Effector memory CD4-positive, alpha-beta T cell (primary cell): ENCODE measurements around the gene CEP72.
"Not testable (repeated sequence)": the region's sequence is repeated elsewhere in the genome, so short reads cannot be mapped to it uniquely, and the experiment has no call there.

Experiments
- DNase-seq, 3 donors: peaks; one replicate each; pipeline ENCODE4 v3.0.0-alpha.2; 2020
- H3K27ac ChIP-seq: 2 replicates; pipeline ENCODE4 v1.7.0; 2013; ENCODE audit warnings: mild to moderate bottlenecking, low read length, moderate library complexity; ENCODE audit not compliant: insufficient read depth, poor library complexity, severe bottlenecking
- H3K27me3 ChIP-seq: replicated peaks from 2 replicates; pipeline ENCODE4 v1.7.0; 2013; ENCODE audit warnings: mild to moderate bottlenecking, low read length; ENCODE audit not compliant: insufficient read depth, control insufficient read depth, poor library complexity, severe bottlenecking
- H3K36me3 ChIP-seq: 2 replicates; pipeline ENCODE4 v1.7.0; 2013; ENCODE audit warnings: mild to moderate bottlenecking, low read length, moderate library complexity; ENCODE audit not compliant: control insufficient read depth, insufficient read depth
- H3K4me1 ChIP-seq: 2 replicates; pipeline ENCODE4 v1.7.0; 2013; ENCODE audit warnings: low read length, mild to moderate bottlenecking; ENCODE audit not compliant: control insufficient read depth, insufficient read depth, poor library complexity, severe bottlenecking
- H3K4me3 ChIP-seq: 2 replicates; pipeline ENCODE4 v1.7.0; 2013; ENCODE audit warnings: low read length, low read depth, mild to moderate bottlenecking; ENCODE audit not compliant: insufficient read depth, poor library complexity, severe bottlenecking
- H3K9me3 ChIP-seq: 2 replicates; pipeline ENCODE4 v1.7.0; 2013; ENCODE audit warnings: mild to moderate bottlenecking, low read length, moderate library complexity; ENCODE audit not compliant: control insufficient read depth

The CEP72 gene

DNA sequence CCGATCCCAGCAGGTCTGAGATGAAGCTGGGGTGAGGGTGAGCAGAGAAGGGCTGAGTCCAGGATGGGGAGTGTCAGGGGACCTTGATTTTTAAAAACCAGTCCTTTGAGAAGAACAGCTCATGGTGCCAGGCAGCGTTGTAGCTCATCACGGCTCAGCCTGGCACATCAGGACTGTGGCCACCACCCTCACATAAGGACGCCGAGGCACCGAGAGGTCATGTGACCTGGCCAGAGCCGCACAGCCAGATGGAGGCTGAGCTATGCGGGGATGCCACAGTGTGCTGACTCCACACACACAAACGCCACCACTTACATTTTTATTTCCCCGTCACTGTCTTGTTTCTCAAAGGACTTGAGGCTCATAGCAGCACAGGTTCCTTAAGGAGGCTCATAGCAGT is 32.9 kb upstream of the CEP72 start:
- H3K36me3 ChIP-seq, result no peaks in the 10 kb centered on the region
- H3K27me3 ChIP-seq, result no peaks in the 10 kb centered on the region
- no peak overlapping the region for H3K27ac ChIP-seq

DNA sequence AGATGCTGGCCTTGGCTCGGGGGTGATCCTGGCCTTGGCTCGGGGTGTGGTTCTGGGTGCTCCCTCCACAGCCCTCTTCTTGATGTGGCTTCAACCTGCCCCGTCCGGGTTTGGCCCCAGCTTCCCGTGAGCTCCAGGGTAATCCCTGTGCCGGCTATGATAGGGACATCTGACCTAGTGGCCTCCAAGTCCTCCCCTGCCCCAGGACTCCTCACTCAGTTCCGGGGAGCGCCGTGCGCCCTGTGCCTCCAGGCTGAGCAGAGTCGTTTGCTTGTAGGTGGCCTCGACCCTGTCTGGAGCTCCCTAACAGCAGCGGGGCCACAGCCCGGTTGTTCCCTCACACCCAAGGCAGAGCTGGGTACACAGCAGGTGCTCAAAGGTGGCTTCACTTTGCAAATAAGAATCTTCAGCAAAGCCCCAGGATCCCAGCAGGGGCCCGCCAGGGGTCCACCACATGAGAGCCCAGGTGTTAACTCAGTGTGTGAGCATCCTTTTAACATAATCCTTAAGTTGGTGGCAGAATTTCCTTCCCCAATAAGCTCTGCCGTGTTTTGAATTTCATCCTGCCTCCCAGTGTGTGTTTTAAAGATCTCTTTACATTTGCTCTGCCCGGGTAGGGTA is 32.3 kb upstream of the CEP72 start:
- H3K4me3 ChIP-seq, result no peak overlapping the region
- H3K27ac ChIP-seq, result no peak overlapping the region
- H3K4me1 ChIP-seq, result no peaks in the 10 kb centered on the region
- H3K27me3 ChIP-seq, result no peaks in the 10 kb centered on the region
- no peaks in the 10 kb centered on the region for H3K36me3 ChIP-seq
- no peak for DNase-seq
- no peaks in the 10 kb centered on the region for H3K9me3 ChIP-seq

More for the DNA sequence above, 32.9 kb upstream of the CEP72 start:
- Histone ChIP-seq H3K4me1 (no peaks in the 10 kb centered on the region), H3K4me3 (no peak overlapping the region), H3K9me3 (no peaks in the 10 kb centered on the region)
- no peak for DNase-seq

DNA sequence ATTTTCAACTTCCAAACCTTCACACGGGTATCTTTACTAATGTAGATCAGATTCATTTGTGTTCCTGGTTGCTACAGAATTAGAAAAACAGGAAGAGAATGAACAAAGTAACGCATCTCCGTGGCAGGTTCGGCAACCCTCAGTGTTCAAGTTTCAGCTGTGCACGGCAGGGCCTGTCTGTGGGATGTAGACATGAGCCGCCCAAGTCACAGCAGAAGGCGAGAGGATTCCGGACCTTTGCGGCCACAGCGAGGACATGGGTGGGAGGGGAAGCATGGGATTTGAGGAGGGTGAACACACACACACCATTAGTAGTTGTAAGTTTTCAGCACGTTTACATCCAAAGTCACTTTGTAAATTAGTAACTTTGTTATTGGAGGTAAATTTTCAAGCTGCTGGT is 31.7 kb upstream of the CEP72 start:
- no peaks in the 10 kb centered on the region for H3K4me1 ChIP-seq
- no peaks in the 10 kb centered on the region for H3K27me3 ChIP-seq
- no peaks in the 10 kb centered on the region for H3K36me3 ChIP-seq

DNA sequence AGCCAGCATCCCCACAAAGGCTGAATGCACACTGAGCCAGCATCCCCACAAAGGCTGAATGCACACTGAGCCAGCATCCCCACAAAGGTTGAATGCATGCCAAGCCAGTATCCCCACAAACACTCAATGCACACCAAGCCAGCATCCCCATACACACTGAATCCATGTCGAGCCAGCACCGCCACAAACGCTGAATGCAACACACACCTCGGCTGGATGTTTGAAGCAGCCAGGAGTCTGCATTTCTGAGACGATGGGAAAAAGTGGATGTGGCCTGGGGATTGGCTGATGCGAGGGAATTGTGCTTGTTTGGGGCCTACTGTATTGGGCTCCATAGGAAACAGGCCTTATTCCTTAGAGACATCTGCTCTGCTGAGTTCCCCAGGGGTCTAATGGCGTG is 30.9 kb upstream of the CEP72 start:
- Histone ChIP-seq H3K36me3 (no peaks in the 10 kb centered on the region), H3K9me3 (no peaks in the 10 kb centered on the region), H3K27me3 (no peaks in the 10 kb centered on the region), H3K27ac (no peak overlapping the region), H3K4me3 (no peak overlapping the region), H3K4me1 (no peaks in the 10 kb centered on the region)
- DNase-seq, result no peak

More for the DNA sequence above, 31.7 kb upstream of the CEP72 start:
- no peak overlapping the region for H3K27ac ChIP-seq
- H3K4me3 ChIP-seq, result no peak overlapping the region
- no peak for DNase-seq
- no peaks in the 10 kb centered on the region for H3K9me3 ChIP-seq

DNA sequence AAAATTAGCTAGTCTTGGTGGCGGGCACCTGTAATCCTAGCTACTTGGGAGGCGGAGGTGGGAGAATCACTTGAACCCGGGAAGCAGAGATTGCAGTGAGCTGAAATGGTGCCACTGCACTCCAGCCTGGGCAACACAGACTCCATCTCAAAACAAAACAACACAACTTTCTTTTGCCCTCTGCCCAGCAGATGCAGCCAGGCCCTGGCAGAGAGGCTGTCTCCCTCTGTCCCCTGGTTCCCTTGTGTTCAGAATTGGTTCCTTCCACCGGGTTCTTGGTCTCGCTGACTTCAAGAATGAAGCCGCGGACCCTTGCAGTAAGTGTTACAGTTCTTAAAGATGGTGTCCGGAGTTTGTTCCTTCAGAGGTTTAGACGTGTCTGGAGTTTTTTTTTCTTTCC is 30.2 kb upstream of the CEP72 start:
- H3K36me3 ChIP-seq, result no peaks in the 10 kb centered on the region
- DNase-seq, result no peak
- no peaks in the 10 kb centered on the region for H3K4me1 ChIP-seq
- H3K27me3 ChIP-seq, result no peaks in the 10 kb centered on the region
- no peak overlapping the region for H3K4me3 ChIP-seq
- no peak overlapping the region for H3K27ac ChIP-seq
- no peaks in the 10 kb centered on the region for H3K9me3 ChIP-seq

DNA sequence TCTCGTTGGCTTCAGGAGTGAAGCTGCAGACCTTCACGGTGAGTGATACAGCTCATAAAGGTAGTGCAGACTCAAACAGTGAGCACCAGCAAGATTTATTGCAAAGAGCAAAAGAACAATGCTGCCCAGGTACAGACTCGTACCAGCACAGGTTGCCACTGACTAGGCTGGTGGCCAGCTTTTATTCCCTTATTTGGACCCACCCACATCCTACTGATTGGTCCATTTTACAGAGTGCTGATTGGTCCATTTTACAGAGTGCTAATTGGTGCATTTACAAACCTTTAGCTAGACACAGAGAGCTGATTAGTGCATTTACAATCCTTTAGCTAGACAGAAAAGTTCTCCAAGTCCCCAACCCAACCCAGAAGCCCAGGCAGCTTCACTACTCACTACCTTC is 29.7 kb upstream of the CEP72 start:
- H3K4me3 ChIP-seq, H3K27ac ChIP-seq, H3K9me3 ChIP-seq, H3K4me1 ChIP-seq, DNase-seq, H3K27me3 ChIP-seq, H3K36me3 ChIP-seq: not testable (repeated sequence)

DNA sequence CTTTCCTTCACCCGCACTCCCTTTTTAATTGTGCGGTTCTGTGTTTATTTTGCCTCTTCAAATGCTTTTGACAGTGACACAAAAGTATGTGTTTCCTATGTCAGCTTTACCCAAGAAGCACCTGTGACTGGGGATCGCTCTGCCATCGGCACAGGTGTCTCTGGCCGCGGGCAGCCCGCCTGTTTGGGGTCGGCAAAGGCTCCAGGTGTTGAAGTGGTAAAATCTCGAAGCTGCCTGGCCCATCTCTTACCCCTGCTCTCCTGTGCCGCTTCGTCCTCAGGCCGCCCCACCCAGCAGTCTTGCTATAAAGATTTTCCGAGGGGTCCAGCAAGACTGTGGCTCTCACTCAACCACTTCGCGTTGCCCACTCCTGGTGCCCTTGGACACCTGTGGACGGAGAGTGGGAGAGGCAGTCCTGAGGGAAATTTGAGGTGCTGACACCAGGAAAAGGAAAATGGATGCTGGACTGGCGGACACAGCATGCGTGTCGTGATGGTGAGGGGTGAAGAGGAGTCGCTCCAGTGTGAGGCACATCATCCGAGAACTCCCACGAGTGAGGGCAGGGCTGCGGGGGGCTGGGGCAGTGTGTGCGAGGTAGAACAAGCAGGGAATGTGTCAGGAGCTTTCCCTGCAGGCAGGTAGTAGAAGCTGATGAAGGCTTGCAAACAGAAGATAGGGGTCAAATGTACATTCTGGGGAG is 29.1 kb upstream of the CEP72 start:
- Histone ChIP-seq H3K36me3 (no peaks in the 10 kb centered on the region), H3K9me3 (no peaks in the 10 kb centered on the region), H3K27ac (no peak overlapping the region), H3K4me3 (no peak overlapping the region), H3K27me3 (no peaks in the 10 kb centered on the region), H3K4me1 (no peaks in the 10 kb centered on the region)
- no peak for DNase-seq

DNA sequence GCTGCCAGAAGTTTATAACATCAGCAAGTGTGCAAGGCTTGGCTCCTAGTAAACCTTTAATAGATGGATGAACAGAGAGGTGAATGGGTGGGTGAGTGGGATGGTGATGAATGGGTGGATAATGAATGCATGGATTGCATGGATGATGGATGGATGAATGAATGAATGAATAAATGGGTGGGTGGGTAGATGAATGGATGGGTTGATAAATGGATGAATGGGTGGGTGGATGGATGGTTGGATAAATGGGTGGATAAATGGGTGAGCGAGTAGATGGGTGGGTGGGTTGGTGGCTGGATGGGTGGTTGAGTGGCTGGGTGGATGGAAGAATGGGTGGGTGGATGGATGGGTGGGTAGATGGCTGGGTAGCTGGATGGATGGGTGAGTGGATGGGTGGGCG is 28.5 kb upstream of the CEP72 start:
- no peaks in the 10 kb centered on the region for H3K36me3 ChIP-seq

DNA sequence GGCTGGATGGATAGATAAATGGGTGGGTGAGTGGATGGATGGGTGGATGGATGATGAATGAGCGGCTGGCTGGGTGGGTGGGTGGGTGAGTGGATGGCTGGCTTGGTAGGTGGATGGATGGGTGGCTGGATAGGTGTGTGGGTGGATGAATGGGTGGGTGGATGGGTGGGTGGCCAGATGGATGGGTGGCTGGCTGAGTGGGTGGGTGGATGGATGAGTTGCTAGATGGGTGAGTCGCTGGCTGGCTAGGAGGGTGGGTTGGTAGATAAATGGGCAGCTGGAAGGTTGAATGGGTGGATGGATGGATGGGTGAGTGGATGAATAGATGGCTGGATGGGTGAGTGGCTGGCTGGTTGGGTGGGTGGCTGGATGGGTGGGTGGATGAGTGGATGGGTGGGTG is 27.9 kb upstream of the CEP72 start:
- Histone ChIP-seq H3K27ac (no peak overlapping the region), H3K9me3 (no peaks in the 10 kb centered on the region), H3K27me3 (no peaks in the 10 kb centered on the region), H3K4me1 (no peaks in the 10 kb centered on the region), H3K36me3 (no peaks in the 10 kb centered on the region), H3K4me3 (no peak overlapping the region)
- no peak for DNase-seq

More for the DNA sequence above, 28.5 kb upstream of the CEP72 start:
- no peaks in the 10 kb centered on the region for H3K27me3 ChIP-seq
- no peaks in the 10 kb centered on the region for H3K4me1 ChIP-seq
- no peak for DNase-seq
- no peak overlapping the region for H3K27ac ChIP-seq
- H3K4me3 ChIP-seq, result no peak overlapping the region
- no peaks in the 10 kb centered on the region for H3K9me3 ChIP-seq

DNA sequence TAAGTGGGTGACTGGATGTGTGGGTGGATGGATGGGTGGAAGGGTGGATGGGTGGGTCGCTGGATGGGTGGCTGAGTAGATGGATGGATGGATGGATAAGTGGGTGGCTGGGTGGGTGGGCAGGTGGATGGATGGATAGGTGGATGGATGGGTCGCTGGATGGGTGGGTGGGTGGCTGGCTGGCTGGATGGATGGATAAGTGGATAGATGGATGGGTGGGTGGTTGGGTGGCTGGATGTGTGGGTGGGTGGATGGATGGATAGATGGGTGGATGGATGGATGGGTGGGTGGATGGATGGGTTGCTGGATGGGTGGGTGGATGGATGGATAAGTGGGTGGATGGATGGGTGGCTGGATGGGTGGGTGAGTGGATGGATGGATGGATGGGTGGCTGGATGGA is 27.3 kb upstream of the CEP72 start:
- H3K27ac ChIP-seq, result no peak overlapping the region
- no peaks in the 10 kb centered on the region for H3K4me1 ChIP-seq
- no peaks in the 10 kb centered on the region for H3K27me3 ChIP-seq
- H3K4me3 ChIP-seq, result no peak overlapping the region
- no peak for DNase-seq
- no peaks in the 10 kb centered on the region for H3K9me3 ChIP-seq
- no peaks in the 10 kb centered on the region for H3K36me3 ChIP-seq
